WTC11 (cell line): Measurements from ENCODE around the gene PGF. TPM values are rescaled to one million over a fixed set of nuclear protein-coding genes. Genes with fewer than 3 reads are reported as not detected.

ENCODE experiments used
- ATAC-seq: fragments of 200-7000 bp; cut with Tn5 transposase; 2 replicates; pipeline ENCODE4 v1.10.0; 2021; ENCODE audit warnings: mild to moderate bottlenecking, moderate library complexity
- CTCF ChIA-PET: fragments of 300-600 bp; sonication (Branson Sonifier 250); formaldehyde crosslinking; loops from one replicate; lab custom pipeline; 2021; ENCODE audit warnings: antibody characterized with exemption; lab: Charles Lee
- POLR2A ChIA-PET: fragments of 350-600 bp; sonication (Branson Sonifier 250); formaldehyde crosslinking; loops from one replicate; lab custom pipeline; 2021; ENCODE audit warnings: antibody characterized with exemption; lab: Charles Lee
- DNase-seq: peaks from one replicate; pipeline ENCODE4 v3.0.0; 2021; ENCODE audit warnings: low spot score
- H3K27ac Mint-ChIP-seq: 2 replicates; pipeline ENCODE4 v1.8.0; 2021; ENCODE audit warnings: mixed read lengths
- H3K27me3 Mint-ChIP-seq: 2 replicates; pipeline ENCODE4 v1.8.0; 2021; ENCODE audit warnings: low read depth, mild to moderate bottlenecking, moderate library complexity, mixed read lengths
- H3K36me3 Mint-ChIP-seq: 2 replicates; pipeline ENCODE4 v1.8.0; 2021; ENCODE audit warnings: mixed read lengths
- H3K4me1 Mint-ChIP-seq: 2 replicates; pipeline ENCODE4 v1.8.0; 2022; ENCODE audit warnings: mixed read lengths
- H3K4me3 Mint-ChIP-seq: 2 replicates; pipeline ENCODE4 v1.8.0; 2021; ENCODE audit warnings: mild to moderate bottlenecking, moderate library complexity, mixed read lengths
- H3K9me3 Mint-ChIP-seq: 2 replicates; pipeline ENCODE4 v1.8.0; 2021; ENCODE audit warnings: mixed read lengths
- ATF1 ChIP-seq: sonication (generic); formaldehyde crosslinking; IDR thresholded peaks from 2 replicates; pipeline ENCODE4 v1.8.1; 2023; ENCODE audit warnings: mild to moderate bottlenecking, moderate library complexity, missing genetic modification reagents
- CBFB ChIP-seq: sonication (generic); formaldehyde crosslinking; IDR thresholded peaks from 2 replicates; pipeline ENCODE4 v1.8.1; 2022; ENCODE audit warnings: mild to moderate bottlenecking, low read depth, missing genetic modification reagents
- CDX4 ChIP-seq: fragments of 250-450 bp; sonication (Bioruptor Pico); IDR thresholded peaks from 2 replicates; pipeline ENCODE4 v1.9.0; 2021; ENCODE audit warnings: moderate library complexity, mild to moderate bottlenecking, inconsistent platforms, borderline replicate concordance
- CREB1 ChIP-seq: sonication (generic); formaldehyde crosslinking; IDR thresholded peaks from 2 replicates; pipeline ENCODE4 v1.8.0; 2023; ENCODE audit warnings: mild to moderate bottlenecking, missing genetic modification reagents
- FOXK1 ChIP-seq: sonication (generic); formaldehyde crosslinking; IDR thresholded peaks from 2 replicates; pipeline ENCODE4 v1.8.0; 2022; ENCODE audit warnings: mild to moderate bottlenecking, moderate library complexity, missing genetic modification reagents
- FOXP4 ChIP-seq: sonication (generic); formaldehyde crosslinking; IDR thresholded peaks from 2 replicates; pipeline ENCODE4 v1.8.0; 2022; ENCODE audit warnings: mild to moderate bottlenecking, missing genetic modification reagents
- GABPB1 ChIP-seq: sonication (generic); formaldehyde crosslinking; IDR thresholded peaks from 2 replicates; pipeline ENCODE4 v1.8.1; 2023; ENCODE audit warnings: mild to moderate bottlenecking, missing genetic modification reagents
- HMGA2 ChIP-seq: fragments of 250-450 bp; sonication (Bioruptor Pico); IDR thresholded peaks from 2 replicates; pipeline ENCODE4 v1.4.0; 2021; ENCODE audit warnings: mild to moderate bottlenecking, moderate library complexity
- JUN ChIP-seq: sonication (generic); formaldehyde crosslinking; IDR thresholded peaks from 2 replicates; pipeline ENCODE4 v1.8.0; 2023; ENCODE audit warnings: mild to moderate bottlenecking, missing genetic modification reagents
- NR3C1 ChIP-seq: sonication (generic); formaldehyde crosslinking; conservative IDR thresholded peaks from 2 replicates; pipeline ENCODE4 v1.8.1; 2023; ENCODE audit warnings: low read depth, mild to moderate bottlenecking, missing genetic modification reagents
- OVOL2 ChIP-seq: fragments of 250-450 bp; sonication (Bioruptor Pico); IDR thresholded peaks from 2 replicates; pipeline ENCODE4 v1.9.0; 2021; ENCODE audit warnings: mild to moderate bottlenecking, borderline replicate concordance
- RELA ChIP-seq: sonication (generic); formaldehyde crosslinking; IDR thresholded peaks from 2 replicates; pipeline ENCODE4 v1.8.1; 2022; ENCODE audit warnings: missing genetic modification reagents, mild to moderate bottlenecking, borderline replicate concordance
- TCF7 ChIP-seq: sonication (generic); formaldehyde crosslinking; IDR thresholded peaks from 2 replicates; pipeline ENCODE4 v1.8.0; 2022; ENCODE audit warnings: mild to moderate bottlenecking, low read depth, missing genetic modification reagents, moderate library complexity
- TEAD4 ChIP-seq: sonication (generic); formaldehyde crosslinking; IDR thresholded peaks from 2 replicates; pipeline ENCODE4 v1.8.0; 2022; ENCODE audit warnings: mild to moderate bottlenecking, missing genetic modification reagents
- ZNF396 ChIP-seq: fragments of 250-450 bp; sonication (Bioruptor Pico); IDR thresholded peaks from 2 replicates; pipeline ENCODE4 v1.8.0; 2021; ENCODE audit warnings: mild to moderate bottlenecking, moderate library complexity, borderline replicate concordance
- total RNA-seq: library from RNA; stranded (reverse); gene quantifications from 3 replicates; pipeline ENCODE4 v1.2.3, GENCODE V29; 2021
- TF ChIP-seq, protein P1 (sequence below): sonication (generic); formaldehyde crosslinking; IDR thresholded peaks from 2 replicates; pipeline ENCODE4 v1.8.0; 2022; ENCODE audit warnings: missing genetic modification reagents
- TF ChIP-seq, protein P2 (sequence below): sonication (generic); formaldehyde crosslinking; IDR thresholded peaks from 2 replicates; pipeline ENCODE4 v1.8.1; 2023; ENCODE audit warnings: mild to moderate bottlenecking, missing genetic modification reagents, borderline replicate concordance
- TF ChIP-seq, protein P3 (sequence below): fragments of 250-450 bp; sonication (Bioruptor Pico); IDR thresholded peaks from 2 replicates; pipeline ENCODE4 v1.9.0; 2021; ENCODE audit warnings: mild to moderate bottlenecking

PGF gene
- total RNA-seq, 1 experiment from 2014 or later, result 6.7 TPM

GRCh38 chr14:75002392-75003249 is 47.2 kb upstream of the PGF start, which contains the start of gene EIF2B2 (continued):
- TF ChIP-seq, protein P1, sequence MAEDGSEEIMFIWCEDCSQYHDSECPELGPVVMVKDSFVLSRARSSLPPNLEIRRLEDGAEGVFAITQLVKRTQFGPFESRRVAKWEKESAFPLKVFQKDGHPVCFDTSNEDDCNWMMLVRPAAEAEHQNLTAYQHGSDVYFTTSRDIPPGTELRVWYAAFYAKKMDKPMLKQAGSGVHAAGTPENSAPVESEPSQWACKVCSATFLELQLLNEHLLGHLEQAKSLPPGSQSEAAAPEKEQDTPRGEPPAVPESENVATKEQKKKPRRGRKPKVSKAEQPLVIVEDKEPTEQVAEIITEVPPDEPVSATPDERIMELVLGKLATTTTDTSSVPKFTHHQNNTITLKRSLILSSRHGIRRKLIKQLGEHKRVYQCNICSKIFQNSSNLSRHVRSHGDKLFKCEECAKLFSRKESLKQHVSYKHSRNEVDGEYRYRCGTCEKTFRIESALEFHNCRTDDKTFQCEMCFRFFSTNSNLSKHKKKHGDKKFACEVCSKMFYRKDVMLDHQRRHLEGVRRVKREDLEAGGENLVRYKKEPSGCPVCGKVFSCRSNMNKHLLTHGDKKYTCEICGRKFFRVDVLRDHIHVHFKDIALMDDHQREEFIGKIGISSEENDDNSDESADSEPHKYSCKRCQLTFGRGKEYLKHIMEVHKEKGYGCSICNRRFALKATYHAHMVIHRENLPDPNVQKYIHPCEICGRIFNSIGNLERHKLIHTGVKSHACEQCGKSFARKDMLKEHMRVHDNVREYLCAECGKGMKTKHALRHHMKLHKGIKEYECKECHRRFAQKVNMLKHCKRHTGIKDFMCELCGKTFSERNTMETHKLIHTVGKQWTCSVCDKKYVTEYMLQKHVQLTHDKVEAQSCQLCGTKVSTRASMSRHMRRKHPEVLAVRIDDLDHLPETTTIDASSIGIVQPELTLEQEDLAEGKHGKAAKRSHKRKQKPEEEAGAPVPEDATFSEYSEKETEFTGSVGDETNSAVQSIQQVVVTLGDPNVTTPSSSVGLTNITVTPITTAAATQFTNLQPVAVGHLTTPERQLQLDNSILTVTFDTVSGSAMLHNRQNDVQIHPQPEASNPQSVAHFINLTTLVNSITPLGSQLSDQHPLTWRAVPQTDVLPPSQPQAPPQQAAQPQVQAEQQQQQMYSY (CRISPR knock-in tag), result no peak
- TF ChIP-seq OVOL2 (CRISPR knock-in tag) (no peak), CREB1 (CRISPR knock-in tag) (no peak), TEAD4 (CRISPR knock-in tag) (no peak), NR3C1 (CRISPR knock-in tag) (no peak), HMGA2 (CRISPR knock-in tag) (no peak), TCF7 (CRISPR knock-in tag) (no peak), RELA (CRISPR knock-in tag) (no peak), ATF1 (CRISPR knock-in tag) (no peak), FOXK1 (CRISPR knock-in tag) (peak; percentile 49), ZNF396 (CRISPR knock-in tag) (no peak), CBFB (CRISPR knock-in tag) (0 out of 2 replicates have a peak, but pooled peaks have one; percentile 42), GABPB1 (CRISPR knock-in tag) (peak; percentile 45; the same call in 1 of the 2 replicates)
- TF ChIP-seq, protein P2, sequence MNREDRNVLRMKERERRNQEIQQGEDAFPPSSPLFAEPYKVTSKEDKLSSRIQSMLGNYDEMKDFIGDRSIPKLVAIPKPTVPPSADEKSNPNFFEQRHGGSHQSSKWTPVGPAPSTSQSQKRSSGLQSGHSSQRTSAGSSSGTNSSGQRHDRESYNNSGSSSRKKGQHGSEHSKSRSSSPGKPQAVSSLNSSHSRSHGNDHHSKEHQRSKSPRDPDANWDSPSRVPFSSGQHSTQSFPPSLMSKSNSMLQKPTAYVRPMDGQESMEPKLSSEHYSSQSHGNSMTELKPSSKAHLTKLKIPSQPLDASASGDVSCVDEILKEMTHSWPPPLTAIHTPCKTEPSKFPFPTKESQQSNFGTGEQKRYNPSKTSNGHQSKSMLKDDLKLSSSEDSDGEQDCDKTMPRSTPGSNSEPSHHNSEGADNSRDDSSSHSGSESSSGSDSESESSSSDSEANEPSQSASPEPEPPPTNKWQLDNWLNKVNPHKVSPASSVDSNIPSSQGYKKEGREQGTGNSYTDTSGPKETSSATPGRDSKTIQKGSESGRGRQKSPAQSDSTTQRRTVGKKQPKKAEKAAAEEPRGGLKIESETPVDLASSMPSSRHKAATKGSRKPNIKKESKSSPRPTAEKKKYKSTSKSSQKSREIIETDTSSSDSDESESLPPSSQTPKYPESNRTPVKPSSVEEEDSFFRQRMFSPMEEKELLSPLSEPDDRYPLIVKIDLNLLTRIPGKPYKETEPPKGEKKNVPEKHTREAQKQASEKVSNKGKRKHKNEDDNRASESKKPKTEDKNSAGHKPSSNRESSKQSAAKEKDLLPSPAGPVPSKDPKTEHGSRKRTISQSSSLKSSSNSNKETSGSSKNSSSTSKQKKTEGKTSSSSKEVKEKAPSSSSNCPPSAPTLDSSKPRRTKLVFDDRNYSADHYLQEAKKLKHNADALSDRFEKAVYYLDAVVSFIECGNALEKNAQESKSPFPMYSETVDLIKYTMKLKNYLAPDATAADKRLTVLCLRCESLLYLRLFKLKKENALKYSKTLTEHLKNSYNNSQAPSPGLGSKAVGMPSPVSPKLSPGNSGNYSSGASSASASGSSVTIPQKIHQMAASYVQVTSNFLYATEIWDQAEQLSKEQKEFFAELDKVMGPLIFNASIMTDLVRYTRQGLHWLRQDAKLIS, result no peak
- TF ChIP-seq, protein P3, sequence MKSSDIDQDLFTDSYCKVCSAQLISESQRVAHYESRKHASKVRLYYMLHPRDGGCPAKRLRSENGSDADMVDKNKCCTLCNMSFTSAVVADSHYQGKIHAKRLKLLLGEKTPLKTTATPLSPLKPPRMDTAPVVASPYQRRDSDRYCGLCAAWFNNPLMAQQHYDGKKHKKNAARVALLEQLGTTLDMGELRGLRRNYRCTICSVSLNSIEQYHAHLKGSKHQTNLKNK, result no peak

GRCh38 chr14:75001899-75002298 is 46.5 kb upstream of the PGF start:
- peaks cover 21% of the 10 kb centered on the region for H3K36me3 Mint-ChIP-seq
- peak overlapping the region; percentile 90 for H3K4me3 Mint-ChIP-seq
- H3K27me3 Mint-ChIP-seq, result no peaks in the 10 kb centered on the region
- POLR2A ChIA-PET, result interaction anchor here (1.0 kb wide), 2 partner anchors 21 to 28 kb away, joined by 3 to 8 read pairs; no protein-coding TSS in a partner anchor
- ATAC-seq (no peak), DNase-seq (no peak)
- peaks cover 13% of the 10 kb centered on the region for H3K4me1 Mint-ChIP-seq
- peak overlapping the region; percentile 37; the same call in 1 of the 2 replicates for H3K27ac Mint-ChIP-seq
- H3K9me3 Mint-ChIP-seq, result peaks cover 4% of the 10 kb centered on the region
- CTCF ChIA-PET, result interaction anchor here (1.0 to 3.2 kb wide), 6 partner anchors 47 to 141 kb away, joined by 3 to 22 read pairs (median 4); partner anchors contain the start of genes PGF and RPS6KL1
- TF ChIP-seq JUN (CRISPR knock-in tag) (no peak), CDX4 (no peak), FOXP4 (no peak)
- TF ChIP-seq, protein P2, result no peak
